ENCODE data around the gene FES.

- peak; percentile 97 to 99 (median 98) for TF ChIP-seq CTCF (IDR thresholded peaks at IDR 0.05 in 4 of 5, conservative IDR thresholded peaks at IDR 0.05 in 1 of 5)
- peak in 1 of 2 donors; percentile 14 for TF ChIP-seq POLR2A (IDR thresholded peaks at IDR 0.05)
Observed at GRCh38 chr15:90885432-90886290, 1.4 kb downstream of the FES start.

All from gastrocnemius medialis (tissue), 4 donors.